ENCODE measurements around the gene PIGQ. TPM values are rescaled to one million over a fixed set of nuclear protein-coding genes. Genes with fewer than 3 reads are reported as not detected.

PIGQ gene
- total RNA-seq, 4 donors from 2014 or later = 36.1 to 46.4 (median 40.7) TPM

DNA sequence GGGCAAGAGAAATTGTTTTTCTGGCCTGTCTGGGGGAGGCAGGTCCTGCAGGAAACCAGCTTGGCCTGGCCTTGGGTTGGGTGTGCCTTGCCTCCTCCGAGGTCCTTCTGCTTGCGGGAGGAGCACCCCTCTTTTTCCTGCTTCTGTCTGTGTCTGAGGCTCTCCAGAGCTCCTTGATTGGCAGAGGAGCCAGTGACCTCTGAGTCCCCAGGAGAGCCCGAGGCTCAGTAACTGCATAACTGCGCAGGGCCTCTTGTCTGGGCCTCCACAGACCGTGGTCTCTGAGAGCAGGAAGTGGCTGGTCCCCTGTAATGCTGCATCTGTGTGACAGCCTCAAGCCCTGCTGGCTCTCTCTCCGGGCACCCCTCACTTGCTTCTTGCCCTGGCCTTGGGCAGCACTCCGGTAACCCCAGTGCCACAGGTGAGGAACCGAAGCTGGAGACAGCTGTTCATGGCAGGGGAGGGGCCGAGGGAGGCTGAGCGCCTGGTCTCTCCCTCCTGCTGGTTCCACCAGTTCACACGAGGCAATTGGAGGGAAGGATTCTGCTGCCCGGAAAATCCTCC lies 40.7 kb upstream of the PIGQ start:
- Histone ChIP-seq H3K4me3 (peak overlapping the region; percentile 70 to 96 (median 88)), H3K9me3 (no peaks in the 10 kb centered on the region), H3K36me3 (peaks cover 0 to 8% (median 6%) of the 10 kb centered on the region in 4 donors), H3K4me1 (peaks cover 54 to 73% (median 62%) of the 10 kb centered on the region in 4 donors), H3K27ac (replicated peaks in 1 of 4) (peak overlapping the region; percentile 65 to 99 (median 98)), H3K27me3 (no peaks in the 10 kb centered on the region)
- intact Hi-C loops (cut with DNase I) = loop anchor here (10.0 kb wide), 2 partner anchors 104 to 134 kb away; partner anchors contain the start of genes NME4 and RAB11FIP3
- WGBS = 60% methylated on average over 8 of the region's 12 CpGs
- TF ChIP-seq EP300 (IDR thresholded peaks at IDR 0.05) (no peak), CTCF (IDR thresholded peaks at IDR 0.05) (no peak), POLR2AphosphoS5 (IDR thresholded peaks at IDR 0.05) (no peak), POLR2A (IDR thresholded peaks at IDR 0.05; ENCODE audit: low read depth) (no peak)
- no peak for DNase-seq (ENCODE audit: extremely low spot score)

- DNase-seq (ENCODE audit: extremely low spot score) = no peak
- Histone ChIP-seq H3K27me3 (no peaks in the 10 kb centered on the region), H3K36me3 (peaks cover 0 to 17% (median 8%) of the 10 kb centered on the region in 4 donors), H3K9me3 (no peaks in the 10 kb centered on the region), H3K4me1 (peaks cover 45 to 70% (median 60%) of the 10 kb centered on the region in 4 donors), H3K4me3 (no peak overlapping the region), H3K27ac (replicated peaks in 1 of 4) (no peak overlapping the region)
- intact Hi-C loops (cut with DNase I) = no loop called here
- 86% methylated on average over 9 of the region's 23 CpGs for WGBS
- TF ChIP-seq POLR2A (IDR thresholded peaks at IDR 0.05; ENCODE audit: low read depth) (no peak), EP300 (IDR thresholded peaks at IDR 0.05) (no peak), POLR2AphosphoS5 (IDR thresholded peaks at IDR 0.05) (no peak), CTCF (IDR thresholded peaks at IDR 0.05) (no peak)
Observed at GRCh38 chr16:530111-530817, 39.5 kb upstream of the PIGQ start.

GRCh38 chr16:531494-532125 lies 38.2 kb upstream of the PIGQ start:
- Histone ChIP-seq H3K27me3 (no peaks in the 10 kb centered on the region), H3K9me3 (no peaks in the 10 kb centered on the region), H3K36me3 (peaks cover 0 to 31% (median 18%) of the 10 kb centered on the region in 4 donors), H3K27ac (replicated peaks in 1 of 4) (no peak overlapping the region), H3K4me1 (peaks cover 31 to 59% (median 49%) of the 10 kb centered on the region in 4 donors), H3K4me3 (no peak overlapping the region)
- DNase-seq (ENCODE audit: extremely low spot score) = no peak
- WGBS = 91% methylated on average over 16 of the region's 16 CpGs
- intact Hi-C loops (cut with DNase I) = no loop called here
- no peak for TF ChIP-seq EP300 (IDR thresholded peaks at IDR 0.05)
- no peak for TF ChIP-seq POLR2AphosphoS5 (IDR thresholded peaks at IDR 0.05)
- TF ChIP-seq POLR2A (IDR thresholded peaks at IDR 0.05; ENCODE audit: low read depth) = no peak
- TF ChIP-seq CTCF (IDR thresholded peaks at IDR 0.05) = no peak

DNA sequence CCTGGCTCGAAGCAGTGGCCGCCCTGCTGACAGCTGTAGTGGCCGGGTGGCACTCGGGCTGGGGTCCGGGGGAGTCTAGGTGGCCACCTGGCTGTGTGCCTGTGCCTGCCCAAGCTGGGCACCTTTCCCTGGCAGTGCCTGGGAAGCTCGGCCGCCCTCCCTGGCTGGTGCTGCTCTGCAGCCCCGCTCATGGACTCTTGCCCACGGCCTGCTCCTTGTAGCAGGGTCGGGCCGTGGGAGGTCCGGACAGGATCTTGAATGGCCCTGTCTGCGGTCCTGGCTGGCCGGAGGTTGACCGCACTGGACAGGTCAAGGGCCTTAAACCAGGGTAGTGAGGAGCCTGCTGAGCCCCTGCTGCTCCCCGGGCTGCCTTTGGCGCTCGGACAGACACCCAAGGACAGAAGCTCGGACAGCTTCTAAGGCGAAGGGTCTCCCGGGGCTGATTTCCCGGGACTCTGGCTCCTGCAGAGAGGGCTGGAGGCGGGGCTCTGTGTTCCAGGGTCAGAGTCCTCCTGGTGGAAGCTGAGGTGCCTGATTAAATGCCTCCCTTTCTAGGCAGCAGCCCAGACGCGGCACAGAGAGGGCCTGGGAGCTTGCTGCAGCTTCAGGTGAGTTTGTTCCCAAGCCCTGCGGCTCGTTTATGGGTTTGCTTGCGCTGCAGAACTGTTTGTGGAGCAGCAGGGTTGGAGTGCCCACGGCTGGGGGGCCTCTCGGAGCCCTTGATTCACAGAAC lies 36.2 kb upstream of the PIGQ start:
- intact Hi-C loops (cut with DNase I) = no loop called here
- DNase-seq (ENCODE audit: extremely low spot score) = no peak
- H3K36me3 ChIP-seq = peaks cover 0 to 50% (median 38%) of the 10 kb centered on the region in 4 donors
- H3K4me3 ChIP-seq = no peak overlapping the region
- no peaks in the 10 kb centered on the region for H3K27me3 ChIP-seq
- WGBS = 84% methylated on average over 23 of the region's 30 CpGs
- TF ChIP-seq POLR2AphosphoS5 (IDR thresholded peaks at IDR 0.05) (no peak), EP300 (IDR thresholded peaks at IDR 0.05) (no peak), POLR2A (IDR thresholded peaks at IDR 0.05; ENCODE audit: low read depth) (no peak), CTCF (IDR thresholded peaks at IDR 0.05) (no peak)
- H3K9me3 ChIP-seq = no peaks in the 10 kb centered on the region
- peaks cover 26 to 51% (median 42%) of the 10 kb centered on the region in 4 donors for H3K4me1 ChIP-seq
- H3K27ac ChIP-seq (replicated peaks in 1 of 4) = no peak overlapping the region
